H9 (cell line): Measurements from ENCODE around the gene ITPRIPL2. TPM values are rescaled to one million over a fixed set of nuclear protein-coding genes. Genes with fewer than 3 reads are reported as not detected.

ENCODE experiments used
- DNase-seq: peaks from one replicate; pipeline ENCODE4 v3.0.0-alpha.2; 2017
- H2AFZ ChIP-seq: one replicate; pipeline ENCODE4 v1.6.1; 2013; ENCODE audit warnings: mild to moderate bottlenecking, low read length, control low read depth, moderate library complexity
- H2AK5ac ChIP-seq: 2 replicates; pipeline ENCODE4 v1.6.1; 2013; ENCODE audit warnings: low read length, control low read depth, mixed read lengths; ENCODE audit not compliant: insufficient read length
- H2BK120ac ChIP-seq: one replicate; pipeline ENCODE4 v1.6.1; 2013; ENCODE audit warnings: low read depth, mild to moderate bottlenecking, low read length, control low read depth, inconsistent platforms; ENCODE audit not compliant: poor library complexity, severe bottlenecking
- H2BK12ac ChIP-seq: 2 replicates; pipeline ENCODE4 v1.6.1; 2013; ENCODE audit warnings: low read length, control low read depth, mixed read lengths, low read depth; ENCODE audit not compliant: insufficient read length
- H2BK15ac ChIP-seq: 2 replicates; pipeline ENCODE4 v1.6.1; 2013; ENCODE audit warnings: low read depth, low read length, control low read depth
- H2BK20ac ChIP-seq: one replicate; pipeline ENCODE4 v1.6.1; 2013; ENCODE audit warnings: low read depth, mild to moderate bottlenecking, low read length, control low read depth, inconsistent platforms; ENCODE audit not compliant: poor library complexity, severe bottlenecking
- H2BK5ac ChIP-seq: 2 replicates; pipeline ENCODE4 v1.6.1; 2013; ENCODE audit warnings: low read length, control low read depth, mixed read lengths; ENCODE audit not compliant: insufficient read length
- H3K14ac ChIP-seq: 2 replicates; pipeline ENCODE4 v1.6.1; 2013; ENCODE audit warnings: low read length, control low read depth; ENCODE audit not compliant: insufficient read depth
- H3K18ac ChIP-seq: 2 replicates; pipeline ENCODE4 v1.6.1; 2013; ENCODE audit warnings: low read depth, mild to moderate bottlenecking, mixed read lengths, low read length, control low read depth; ENCODE audit not compliant: insufficient read length
- H3K23ac ChIP-seq: 2 replicates; pipeline ENCODE4 v1.6.1; 2013; ENCODE audit warnings: low read length, control low read depth, mixed read lengths, low read depth; ENCODE audit not compliant: insufficient read length
- H3K23me2 ChIP-seq: 2 replicates; pipeline ENCODE4 v1.6.1; 2013; ENCODE audit warnings: low read depth, mild to moderate bottlenecking, mixed read lengths, low read length, control low read depth; ENCODE audit not compliant: insufficient read length, poor library complexity, severe bottlenecking
- H3K27ac ChIP-seq: 2 replicates; pipeline ENCODE4 v1.5.1; 2013; ENCODE audit warnings: low read length, control low read depth, mixed read lengths, low read depth; ENCODE audit not compliant: insufficient read length
- H3K27me3 ChIP-seq: 2 replicates; pipeline ENCODE4 v1.6.1; 2013; ENCODE audit warnings: low read length, control low read depth, inconsistent platforms; ENCODE audit not compliant: insufficient read depth
- H3K4ac ChIP-seq: 2 replicates; pipeline ENCODE4 v1.6.1; 2013; ENCODE audit warnings: low read depth, mild to moderate bottlenecking, control low read depth, inconsistent platforms, low read length, moderate library complexity
- H3K4me1 ChIP-seq: 2 replicates; pipeline ENCODE4 v1.6.1; 2013; ENCODE audit warnings: low read length, control low read depth, inconsistent platforms; ENCODE audit not compliant: insufficient read depth
- H3K4me2 ChIP-seq: 2 replicates; pipeline ENCODE4 v1.6.1; 2013; ENCODE audit warnings: low read length, control low read depth, mixed read lengths; ENCODE audit not compliant: insufficient read length, insufficient read depth
- H3K56ac ChIP-seq: 2 replicates; pipeline ENCODE4 v1.6.1; 2013; ENCODE audit warnings: low read depth, mild to moderate bottlenecking, mixed read lengths, low read length, control low read depth; ENCODE audit not compliant: insufficient read length
- H3K79me1 ChIP-seq: 2 replicates; pipeline ENCODE4 v1.6.1; 2013; ENCODE audit warnings: low read depth, mild to moderate bottlenecking, moderate library complexity, low read length, control low read depth, inconsistent platforms; ENCODE audit not compliant: insufficient read depth, poor library complexity, severe bottlenecking
- H3K79me2 ChIP-seq: 2 replicates; pipeline ENCODE4 v1.6.1; 2013; ENCODE audit warnings: low read length, control low read depth, inconsistent platforms; ENCODE audit not compliant: insufficient read depth
- H3K9ac ChIP-seq: 2 replicates; pipeline ENCODE4 v1.6.1; 2013; ENCODE audit warnings: low read length, control low read depth, mixed read lengths; ENCODE audit not compliant: insufficient read length; ENCODE audit errors: extremely low read depth
- H3K9me3 ChIP-seq: one replicate; pipeline ENCODE4 v1.6.1; 2013; ENCODE audit warnings: low read depth, low read length, inconsistent platforms; ENCODE audit not compliant: control insufficient read depth
- H3T11ph ChIP-seq: one replicate; pipeline ENCODE4 v1.6.1; 2013; ENCODE audit warnings: mild to moderate bottlenecking, low read length, control low read depth, inconsistent platforms
- H4K20me1 ChIP-seq: one replicate; pipeline ENCODE4 v1.6.1; 2013; ENCODE audit not compliant: control insufficient read depth, insufficient read length, insufficient read depth
- H4K5ac ChIP-seq: 2 replicates; pipeline ENCODE4 v1.6.1; 2013; ENCODE audit warnings: low read depth, mild to moderate bottlenecking, mixed read lengths, low read length, control low read depth; ENCODE audit not compliant: insufficient read length
- H4K8ac ChIP-seq: replicated peaks from 2 replicates; pipeline ENCODE4 v1.6.1; 2013; ENCODE audit warnings: low read length, control low read depth, mixed read lengths, low read depth; ENCODE audit not compliant: insufficient read length
- H4K91ac ChIP-seq: 2 replicates; pipeline ENCODE4 v1.6.1; 2013; ENCODE audit warnings: low read depth, mild to moderate bottlenecking, moderate library complexity, mixed read lengths, low read length, control low read depth; ENCODE audit not compliant: insufficient read length
- H3K27ac Mint-ChIP-seq, 3 experiments: 2 replicates in 2 of 3; 3 replicates in 1 of 3; pipeline ENCODE4 v1.8.0; 2020 to 2021; ENCODE audit warnings: mixed read lengths in 3 of 3, mild to moderate bottlenecking in 1 of 3, moderate library complexity in 1 of 3
- H3K27me3 Mint-ChIP-seq: 2 replicates; pipeline ENCODE4 v1.8.0; 2021; ENCODE audit warnings: low read depth, mild to moderate bottlenecking, moderate library complexity, mixed read lengths
- H3K36me3 Mint-ChIP-seq, 3 experiments: 2 replicates in 2 of 3; 3 replicates in 1 of 3; pipeline ENCODE4 v1.8.0; 2020 to 2021; ENCODE audit warnings: low read depth in 3 of 3, mixed read lengths in 3 of 3; ENCODE audit not compliant: insufficient read depth in 1 of 3
- H3K4me1 Mint-ChIP-seq, 2 experiments: 2 replicates each; pipeline ENCODE4 v1.8.0; 2020; ENCODE audit warnings: mixed read lengths in 2 of 2
- H3K4me3 Mint-ChIP-seq, 2 experiments: 2 replicates in 1 of 2; 3 replicates in 1 of 2; pipeline ENCODE4 v1.8.0; 2020 to 2021; ENCODE audit warnings: mild to moderate bottlenecking in 2 of 2, mixed read lengths in 2 of 2, moderate library complexity in 1 of 2
- H3K9me3 Mint-ChIP-seq, 2 experiments: 2 replicates in 1 of 2; 3 replicates in 1 of 2; pipeline ENCODE4 v1.8.0; 2020; ENCODE audit warnings: mild to moderate bottlenecking in 2 of 2, mixed read lengths in 2 of 2, moderate library complexity in 1 of 2
- WGBS: extraction: QIAGEN DNeasy Blood & Tissue Kit; methylation state at CpG from one replicate; pipeline ENCODE4 v1.1.7; 2013; ENCODE audit warnings: missing lambda C conversion rate, low lambda C conversion rate, mixed read lengths; ENCODE audit not compliant: insufficient read length; ENCODE audit errors: extremely low coverage; 5-methylcytosine and 5-hydroxymethylcytosine counted together
- total RNA-seq: library from RNA; stranded (reverse); gene quantifications from 2 replicates; pipeline ENCODE4 v1.2.1, GENCODE V29; 2021
- TF ChIP-seq, protein P1 (sequence below): fragments of 200-600 bp; sonication (generic); conservative IDR thresholded peaks from 3 replicates; pipeline ENCODE4 v1.8.0; 2021; ENCODE audit warnings: antibody characterized with exemption, mild to moderate bottlenecking

ITPRIPL2 gene
- total RNA-seq, 1 experiment from 2014 or later = 9.1 TPM

DNA sequence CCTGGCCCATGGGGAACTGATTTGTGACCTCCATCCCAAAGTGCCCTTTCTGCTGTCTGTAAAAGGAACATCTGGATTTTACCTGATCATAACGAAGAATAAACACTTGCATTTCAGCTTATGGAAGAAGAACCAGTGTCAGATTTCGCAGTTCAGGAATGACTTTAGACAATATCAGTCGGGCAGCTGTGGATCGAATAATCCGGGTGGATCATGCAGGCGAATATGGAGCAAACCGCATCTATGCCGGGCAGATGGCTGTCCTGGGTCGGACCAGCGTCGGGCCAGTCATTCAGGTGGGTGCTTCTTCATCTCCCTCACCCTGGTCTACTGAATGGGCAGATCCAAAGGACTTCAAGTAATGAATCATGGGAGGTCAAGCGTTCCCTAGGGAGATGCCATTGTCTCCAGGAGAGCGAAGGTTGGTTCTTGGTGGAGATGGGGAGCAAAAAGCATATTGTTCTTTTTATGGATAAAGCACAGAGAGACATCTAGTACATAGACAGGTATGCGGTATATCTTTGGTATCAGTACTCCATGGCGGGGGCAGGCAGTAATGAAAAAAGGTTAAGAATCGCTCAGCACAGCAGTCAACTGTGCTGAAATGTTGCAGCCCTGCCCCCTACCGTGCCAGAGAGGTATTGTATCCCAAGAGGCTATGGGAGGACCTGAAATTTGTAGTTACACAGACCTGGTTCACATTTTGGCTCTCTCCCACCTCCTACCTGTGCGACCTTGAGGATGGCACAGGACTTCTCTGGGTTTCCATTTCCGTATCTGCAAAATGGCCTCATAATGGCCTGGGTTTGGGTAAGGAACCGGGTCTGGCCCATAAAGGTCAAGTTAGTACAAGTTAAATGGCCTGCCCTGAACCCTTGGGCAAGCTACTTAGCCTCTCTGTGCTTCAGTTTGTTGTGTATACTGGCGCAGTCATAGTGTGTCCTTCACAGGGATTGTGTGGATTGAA lies 41.7 kb upstream of the ITPRIPL2 start:
- Mint-ChIP-seq H3K4me1 (peaks cover 0 to 6% of the 10 kb centered on the region in 2 experiments; a peak in 2 of 4 replicates), H3K27ac (no peak overlapping the region), H3K4me3 (no peak overlapping the region), H3K27me3 (no peaks in the 10 kb centered on the region), H3K36me3 (peaks cover 0 to 34% (median 21%) of the 10 kb centered on the region in 3 experiments; a peak in 5 of 7 replicates), H3K9me3 (no peaks in the 10 kb centered on the region)
- Histone ChIP-seq H2BK5ac (no peak overlapping the region), H2AFZ (no peak overlapping the region), H3K4me1 (no peaks in the 10 kb centered on the region), H3K27ac (no peak overlapping the region), H3K4me2 (no peak overlapping the region), H3K23me2 (peaks cover 5% of the 10 kb centered on the region), H2BK15ac (peak overlapping the region; percentile 57; the same call in 1 of the 2 replicates), H2BK12ac (no peak overlapping the region), H3K79me2 (no peaks in the 10 kb centered on the region), H2BK120ac (no peak overlapping the region), H3K23ac (no peak overlapping the region), H3K9ac (no peak overlapping the region), H4K91ac (no peak overlapping the region), H2BK20ac (no peak overlapping the region), H4K8ac (no peak overlapping the region), H2AK5ac (no peak overlapping the region), H4K5ac (no peak overlapping the region), H4K20me1 (no peaks in the 10 kb centered on the region), H3T11ph (no peak overlapping the region), H3K79me1 (no peaks in the 10 kb centered on the region), H3K9me3 (no peaks in the 10 kb centered on the region), H3K18ac (no peak overlapping the region), H3K56ac (no peak overlapping the region), H3K4ac (no peak overlapping the region), H3K27me3 (no peaks in the 10 kb centered on the region), H3K14ac (no peak overlapping the region)
- TF ChIP-seq, protein P1, sequence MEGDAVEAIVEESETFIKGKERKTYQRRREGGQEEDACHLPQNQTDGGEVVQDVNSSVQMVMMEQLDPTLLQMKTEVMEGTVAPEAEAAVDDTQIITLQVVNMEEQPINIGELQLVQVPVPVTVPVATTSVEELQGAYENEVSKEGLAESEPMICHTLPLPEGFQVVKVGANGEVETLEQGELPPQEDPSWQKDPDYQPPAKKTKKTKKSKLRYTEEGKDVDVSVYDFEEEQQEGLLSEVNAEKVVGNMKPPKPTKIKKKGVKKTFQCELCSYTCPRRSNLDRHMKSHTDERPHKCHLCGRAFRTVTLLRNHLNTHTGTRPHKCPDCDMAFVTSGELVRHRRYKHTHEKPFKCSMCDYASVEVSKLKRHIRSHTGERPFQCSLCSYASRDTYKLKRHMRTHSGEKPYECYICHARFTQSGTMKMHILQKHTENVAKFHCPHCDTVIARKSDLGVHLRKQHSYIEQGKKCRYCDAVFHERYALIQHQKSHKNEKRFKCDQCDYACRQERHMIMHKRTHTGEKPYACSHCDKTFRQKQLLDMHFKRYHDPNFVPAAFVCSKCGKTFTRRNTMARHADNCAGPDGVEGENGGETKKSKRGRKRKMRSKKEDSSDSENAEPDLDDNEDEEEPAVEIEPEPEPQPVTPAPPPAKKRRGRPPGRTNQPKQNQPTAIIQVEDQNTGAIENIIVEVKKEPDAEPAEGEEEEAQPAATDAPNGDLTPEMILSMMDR = peak; percentile 83
- no CpG with 5 or more reads among the region's 21 CpGs for WGBS
- DNase-seq = peak; percentile 72
